ENCODE data around the gene HACL1. TPM values are rescaled to one million over a fixed set of nuclear protein-coding genes. Genes with fewer than 3 reads are reported as not detected.

HACL1 gene
- total RNA-seq, 1 experiment from 2014 or later: 18.6 TPM

DNA sequence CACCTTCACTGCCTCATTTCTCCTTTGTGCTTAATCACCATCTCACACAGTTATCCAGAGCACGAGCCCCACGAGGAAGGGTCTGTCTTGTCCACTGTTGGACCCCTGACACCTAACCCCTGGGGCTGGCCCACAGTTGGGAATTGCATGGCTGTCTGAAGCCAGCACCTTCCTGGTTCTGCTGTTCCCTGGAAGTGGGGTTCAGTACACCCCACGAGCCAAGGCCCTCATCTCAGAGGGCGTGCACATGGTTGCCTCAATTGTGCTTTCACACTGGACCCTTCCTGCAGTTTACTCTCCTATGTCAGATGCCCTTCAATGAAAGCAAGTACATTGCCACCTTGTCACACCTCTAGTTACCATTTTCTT, 30.8 kb upstream of the HACL1 start:
- CTCF ChIA-PET: no interaction called here

DNA sequence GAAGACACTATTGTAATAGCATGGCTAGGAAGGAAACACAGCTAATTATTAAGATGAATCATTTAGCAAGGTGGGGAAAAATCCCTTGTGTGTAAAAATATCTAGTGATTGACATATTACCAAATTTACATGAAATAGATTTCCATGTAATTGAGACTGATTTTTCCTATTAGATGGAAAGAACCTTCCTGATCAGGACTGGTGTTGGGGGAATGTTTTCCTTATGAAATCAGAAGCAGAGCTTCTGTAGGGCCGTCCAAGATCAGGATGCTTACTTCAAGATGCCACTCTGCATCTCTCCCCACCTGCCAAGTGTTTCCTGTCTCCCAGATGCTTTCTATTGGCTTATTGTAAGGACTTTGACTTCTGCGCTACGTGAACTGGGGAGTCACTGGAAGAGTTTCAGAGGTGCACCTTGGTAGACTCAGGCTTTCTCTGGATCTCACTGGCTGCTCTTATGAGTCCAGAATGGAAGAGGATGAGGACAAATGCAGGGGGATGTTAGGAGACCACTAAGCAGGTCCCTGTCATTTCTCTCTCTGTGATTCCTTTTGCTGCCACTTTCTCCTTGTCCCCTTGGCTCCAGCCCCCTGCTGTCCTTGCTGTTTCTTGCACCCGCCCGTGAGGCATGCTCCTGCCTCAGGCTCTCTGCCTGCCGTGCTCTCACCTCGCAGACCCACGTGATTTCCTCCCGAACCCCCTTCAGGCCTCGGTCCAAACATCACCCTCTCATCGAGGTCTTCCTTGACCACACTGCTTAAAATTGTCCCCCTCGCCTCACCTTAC, 30.2 kb upstream of the HACL1 start:
- intact Hi-C loops (cut with micrococcal nuclease; ENCODE audit: unreplicated experiment): loop anchor here (5.0 kb wide), 2 partner anchors 546 to 616 kb away; no protein-coding TSS in a partner anchor
- Histone ChIP-seq H3K4me1 (ENCODE audit: insufficient read depth, low read length, poor library complexity, severe bottlenecking) (peaks cover 35% of the 10 kb centered on the region), H3K4me3 (ENCODE audit: low read depth, low read length, poor library complexity, severe bottlenecking) (no peak overlapping the region), H3K36me3 (ENCODE audit: insufficient read depth, low read length, poor library complexity, severe bottlenecking) (no peaks in the 10 kb centered on the region), H3K27me3 (replicated peaks; ENCODE audit: insufficient read depth, low read depth, low read length, poor library complexity) (no peaks in the 10 kb centered on the region), H3K27ac (ENCODE audit: low read depth, low read length, poor library complexity, severe bottlenecking) (no peak overlapping the region), H3K9me3 (ENCODE audit: low read depth, low read length, poor library complexity, severe bottlenecking) (no peaks in the 10 kb centered on the region)
- no peak for DNase-seq (ENCODE audit: low spot score)
- CTCF ChIA-PET: no interaction called here
- TF ChIP-seq EZH2 (IDR thresholded peaks at IDR 0.05; ENCODE audit: borderline replicate concordance, low read depth, low read length, poor library complexity, severe bottlenecking): no peak
- TF ChIP-seq, protein P1, sequence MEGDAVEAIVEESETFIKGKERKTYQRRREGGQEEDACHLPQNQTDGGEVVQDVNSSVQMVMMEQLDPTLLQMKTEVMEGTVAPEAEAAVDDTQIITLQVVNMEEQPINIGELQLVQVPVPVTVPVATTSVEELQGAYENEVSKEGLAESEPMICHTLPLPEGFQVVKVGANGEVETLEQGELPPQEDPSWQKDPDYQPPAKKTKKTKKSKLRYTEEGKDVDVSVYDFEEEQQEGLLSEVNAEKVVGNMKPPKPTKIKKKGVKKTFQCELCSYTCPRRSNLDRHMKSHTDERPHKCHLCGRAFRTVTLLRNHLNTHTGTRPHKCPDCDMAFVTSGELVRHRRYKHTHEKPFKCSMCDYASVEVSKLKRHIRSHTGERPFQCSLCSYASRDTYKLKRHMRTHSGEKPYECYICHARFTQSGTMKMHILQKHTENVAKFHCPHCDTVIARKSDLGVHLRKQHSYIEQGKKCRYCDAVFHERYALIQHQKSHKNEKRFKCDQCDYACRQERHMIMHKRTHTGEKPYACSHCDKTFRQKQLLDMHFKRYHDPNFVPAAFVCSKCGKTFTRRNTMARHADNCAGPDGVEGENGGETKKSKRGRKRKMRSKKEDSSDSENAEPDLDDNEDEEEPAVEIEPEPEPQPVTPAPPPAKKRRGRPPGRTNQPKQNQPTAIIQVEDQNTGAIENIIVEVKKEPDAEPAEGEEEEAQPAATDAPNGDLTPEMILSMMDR (conservative IDR thresholded peaks at IDR 0.05; ENCODE audit: low read depth, low read length): no peak
- no TSS peak for BruUV-seq (replicated peaks)
- POLR2A ChIA-PET (ENCODE audit: low non-redundant PET): no interaction called here

More for the DNA sequence above, 30.8 kb upstream of the HACL1 start:
- Histone ChIP-seq H3K4me1 (ENCODE audit: insufficient read depth, low read length, poor library complexity, severe bottlenecking) (peaks cover 35% of the 10 kb centered on the region), H3K4me3 (ENCODE audit: low read depth, low read length, poor library complexity, severe bottlenecking) (no peak overlapping the region), H3K27ac (ENCODE audit: low read depth, low read length, poor library complexity, severe bottlenecking) (no peak overlapping the region), H3K27me3 (replicated peaks; ENCODE audit: insufficient read depth, low read depth, low read length, poor library complexity) (no peaks in the 10 kb centered on the region), H3K36me3 (ENCODE audit: insufficient read depth, low read length, poor library complexity, severe bottlenecking) (no peaks in the 10 kb centered on the region), H3K9me3 (ENCODE audit: low read depth, low read length, poor library complexity, severe bottlenecking) (no peaks in the 10 kb centered on the region)
- intact Hi-C loops (cut with micrococcal nuclease; ENCODE audit: unreplicated experiment): loop anchor here (5.0 kb wide), 2 partner anchors 545 to 615 kb away; no protein-coding TSS in a partner anchor
- DNase-seq (ENCODE audit: low spot score): no peak
- POLR2A ChIA-PET (ENCODE audit: low non-redundant PET): no interaction called here
- BruUV-seq (replicated peaks): no TSS peak
- TF ChIP-seq, protein P1 (conservative IDR thresholded peaks at IDR 0.05; ENCODE audit: low read depth, low read length): no peak
- TF ChIP-seq EZH2 (IDR thresholded peaks at IDR 0.05; ENCODE audit: borderline replicate concordance, low read depth, low read length, poor library complexity, severe bottlenecking): no peak

DNA sequence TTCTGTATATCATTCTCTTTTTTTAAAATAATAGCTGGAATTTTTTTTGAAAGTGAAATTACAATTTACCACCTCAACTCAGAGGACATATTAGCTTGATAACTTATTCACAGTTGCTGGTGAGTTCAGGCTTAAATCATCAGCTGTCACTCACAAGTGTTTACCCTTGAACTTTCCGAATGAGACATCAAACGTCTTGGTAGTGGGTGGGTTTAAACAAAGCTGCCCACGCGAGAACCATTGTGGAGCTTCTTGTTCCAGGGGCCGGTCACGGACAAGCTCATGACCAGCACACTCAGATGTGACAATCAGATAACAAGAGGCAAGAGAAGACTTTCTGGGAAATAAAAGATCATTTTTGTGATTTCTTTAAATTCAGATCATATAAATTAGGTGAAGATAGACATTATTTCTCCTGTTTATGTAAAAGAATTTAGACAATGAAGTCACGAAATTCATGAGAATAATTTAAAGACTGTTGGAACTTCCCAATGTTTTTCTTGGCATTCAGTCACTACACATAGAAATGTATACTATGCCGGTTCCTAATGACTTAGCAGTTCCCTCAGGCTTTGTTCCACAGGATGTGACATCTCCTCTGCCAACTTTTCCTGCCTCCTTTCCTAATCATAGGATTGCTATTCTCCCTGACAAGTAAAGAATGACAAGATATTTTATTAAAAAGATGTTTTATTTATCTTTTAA, 29.4 kb upstream of the HACL1 start:
- POLR2A ChIA-PET (ENCODE audit: low non-redundant PET): no interaction called here
- no peaks in the 10 kb centered on the region for H3K27me3 ChIP-seq (replicated peaks; ENCODE audit: insufficient read depth, low read depth, low read length, poor library complexity)
- CTCF ChIA-PET: no interaction called here
- H3K9me3 ChIP-seq (ENCODE audit: low read depth, low read length, poor library complexity, severe bottlenecking): no peaks in the 10 kb centered on the region
- H3K27ac ChIP-seq (ENCODE audit: low read depth, low read length, poor library complexity, severe bottlenecking): no peak overlapping the region
- no peak for TF ChIP-seq EZH2 (IDR thresholded peaks at IDR 0.05; ENCODE audit: borderline replicate concordance, low read depth, low read length, poor library complexity, severe bottlenecking)
- TF ChIP-seq, protein P1 (conservative IDR thresholded peaks at IDR 0.05; ENCODE audit: low read depth, low read length): no peak
- intact Hi-C loops (cut with micrococcal nuclease; ENCODE audit: unreplicated experiment): loop anchor here (1.0 to 5.0 kb wide), 3 partner anchors 182 to 617 kb away; no protein-coding TSS in a partner anchor
- no peaks in the 10 kb centered on the region for H3K36me3 ChIP-seq (ENCODE audit: insufficient read depth, low read length, poor library complexity, severe bottlenecking)
- DNase-seq (ENCODE audit: low spot score): peak; percentile 39
- peak overlapping the region; percentile 20 for H3K4me3 ChIP-seq (ENCODE audit: low read depth, low read length, poor library complexity, severe bottlenecking)
- no TSS peak for BruUV-seq (replicated peaks)
- peaks cover 29% of the 10 kb centered on the region for H3K4me1 ChIP-seq (ENCODE audit: insufficient read depth, low read length, poor library complexity, severe bottlenecking)
